Vagina (tissue), 2 donors: ENCODE data around the gene SMAP2. TPM values are rescaled to one million over a fixed set of nuclear protein-coding genes. Genes with fewer than 3 reads are reported as not detected.
A peak's percentile ranks its signal among the peaks of the same experiment; 100 is the strongest.
"Not testable (repeated sequence)": the region's sequence is repeated elsewhere in the genome, so short reads cannot be mapped to it uniquely, and the experiment has no call there.

ENCODE experiments used
- DNase-seq, 2 donors: peaks; one replicate each; pipeline ENCODE4 v3.0.0-alpha.2; 2017; ENCODE audit errors: extremely low spot score in 2 of 2
- H3K27ac ChIP-seq: fragments of 200-600 bp; sonication (generic); one replicate; pipeline ENCODE4 v1.5.1; 2019
- H3K27me3 ChIP-seq: fragments of 200-600 bp; sonication (generic); one replicate; pipeline ENCODE4 v1.5.1; 2019
- H3K36me3 ChIP-seq, 2 donors: fragments of 200-600 bp; sonication (generic); one replicate each; pipeline ENCODE4 v1.5.1; 2017 to 2019
- H3K4me1 ChIP-seq: fragments of 200-600 bp; sonication (generic); one replicate; pipeline ENCODE4 v1.5.1; 2019
- H3K4me3 ChIP-seq, 2 donors: fragments of 200-600 bp; sonication (generic); 1 replicate in 1 of 2; 2 replicates in 1 of 2; pipeline ENCODE4 v1.5.1; 2016 to 2019
- H3K9me3 ChIP-seq: fragments of 200-600 bp; sonication (generic); one replicate; pipeline ENCODE4 v1.5.1; 2019
- CTCF ChIP-seq, 3 experiments: fragments of 450-650 bp in 2 of 3; fragments of 200-600 bp in 1 of 3; sonication (generic) in 1 of 3; IDR thresholded peaks; one replicate each; pipeline ENCODE4 v1.5.1; 2017 to 2019; ENCODE audit warnings: antibody characterized with exemption in 3 of 3, mild to moderate bottlenecking in 2 of 3, moderate library complexity in 2 of 3
- POLR2A ChIP-seq, 2 donors: fragments of 450-650 bp; IDR thresholded peaks; one replicate each; pipeline ENCODE4 v1.6.1; 2017; ENCODE audit warnings: antibody characterized with exemption in 2 of 2, mild to moderate bottlenecking in 2 of 2, moderate library complexity in 2 of 2
- POLR2AphosphoS5 ChIP-seq, 2 donors: sonication (generic); formaldehyde crosslinking; IDR thresholded peaks; one replicate each; pipeline ENCODE4 v1.9.0; 2017; ENCODE audit warnings: antibody characterized with exemption in 2 of 2, mild to moderate bottlenecking in 2 of 2, low read depth in 1 of 2; ENCODE audit not compliant: insufficient read depth in 1 of 2
- intact Hi-C: fragments of 100-400 bp; cut with DNase I; formaldehyde crosslinking; loops from one replicate; pipeline ENCODE4 v1.15.1; 2023
- total RNA-seq: library from RNA; depleted of rRNA; stranded (reverse); fragments of >200 nt; gene quantifications from one replicate; pipeline ENCODE4 v1.2.3, GENCODE V29; 2016

SMAP2 gene
- total RNA-seq, 1 donor from 2014 or later, result 24.8 TPM

DNA sequence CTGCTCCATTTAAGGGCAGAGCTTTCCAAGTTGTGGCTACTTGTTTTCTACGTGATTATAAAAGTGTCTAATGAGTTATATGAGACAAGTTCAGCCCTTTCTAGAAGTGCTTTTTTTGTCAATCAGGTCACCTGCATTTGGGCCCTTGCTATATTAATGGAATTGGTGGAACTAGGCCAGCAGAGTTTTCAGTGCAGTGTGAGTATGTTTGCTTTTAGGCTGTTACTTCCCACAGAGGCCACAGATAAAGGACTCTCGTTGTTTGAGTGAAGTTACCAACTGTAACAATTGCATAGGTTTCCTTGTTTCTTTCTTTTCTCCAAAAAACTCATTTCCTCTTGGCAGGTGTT lies 10.9 kb downstream of the SMAP2 start:
- peak overlapping the region; percentile 77 for H3K27ac ChIP-seq

GRCh38 chr1:40384887-40385286 lies 11.4 kb downstream of the SMAP2 start:
- intact Hi-C loops, result no loop called here
- Histone ChIP-seq H3K4me1 (peaks cover 88% of the 10 kb centered on the region), H3K27ac (peak overlapping the region; percentile 77), H3K9me3 (no peaks in the 10 kb centered on the region), H3K36me3 (no peaks in the 10 kb centered on the region), H3K4me3 (no peak overlapping the region), H3K27me3 (no peaks in the 10 kb centered on the region)
- no peak for DNase-seq
- TF ChIP-seq POLR2A (IDR thresholded peaks at IDR 0.05) (no peak), CTCF (IDR thresholded peaks at IDR 0.05) (no peak), POLR2AphosphoS5 (IDR thresholded peaks at IDR 0.05; ENCODE audit: insufficient read depth in 1 of 2, low read depth in 1 of 2) (no peak)

More for the DNA sequence above, 10.9 kb downstream of the SMAP2 start:
- Histone ChIP-seq H3K4me1 (peaks cover 87% of the 10 kb centered on the region), H3K36me3 (no peaks in the 10 kb centered on the region), H3K9me3 (no peaks in the 10 kb centered on the region), H3K27me3 (no peaks in the 10 kb centered on the region), H3K4me3 (no peak overlapping the region)
- no peak for DNase-seq
- TF ChIP-seq POLR2AphosphoS5 (IDR thresholded peaks at IDR 0.05; ENCODE audit: insufficient read depth in 1 of 2, low read depth in 1 of 2) (no peak), POLR2A (IDR thresholded peaks at IDR 0.05) (no peak), CTCF (IDR thresholded peaks at IDR 0.05) (no peak)
- intact Hi-C loops, result no loop called here

DNA sequence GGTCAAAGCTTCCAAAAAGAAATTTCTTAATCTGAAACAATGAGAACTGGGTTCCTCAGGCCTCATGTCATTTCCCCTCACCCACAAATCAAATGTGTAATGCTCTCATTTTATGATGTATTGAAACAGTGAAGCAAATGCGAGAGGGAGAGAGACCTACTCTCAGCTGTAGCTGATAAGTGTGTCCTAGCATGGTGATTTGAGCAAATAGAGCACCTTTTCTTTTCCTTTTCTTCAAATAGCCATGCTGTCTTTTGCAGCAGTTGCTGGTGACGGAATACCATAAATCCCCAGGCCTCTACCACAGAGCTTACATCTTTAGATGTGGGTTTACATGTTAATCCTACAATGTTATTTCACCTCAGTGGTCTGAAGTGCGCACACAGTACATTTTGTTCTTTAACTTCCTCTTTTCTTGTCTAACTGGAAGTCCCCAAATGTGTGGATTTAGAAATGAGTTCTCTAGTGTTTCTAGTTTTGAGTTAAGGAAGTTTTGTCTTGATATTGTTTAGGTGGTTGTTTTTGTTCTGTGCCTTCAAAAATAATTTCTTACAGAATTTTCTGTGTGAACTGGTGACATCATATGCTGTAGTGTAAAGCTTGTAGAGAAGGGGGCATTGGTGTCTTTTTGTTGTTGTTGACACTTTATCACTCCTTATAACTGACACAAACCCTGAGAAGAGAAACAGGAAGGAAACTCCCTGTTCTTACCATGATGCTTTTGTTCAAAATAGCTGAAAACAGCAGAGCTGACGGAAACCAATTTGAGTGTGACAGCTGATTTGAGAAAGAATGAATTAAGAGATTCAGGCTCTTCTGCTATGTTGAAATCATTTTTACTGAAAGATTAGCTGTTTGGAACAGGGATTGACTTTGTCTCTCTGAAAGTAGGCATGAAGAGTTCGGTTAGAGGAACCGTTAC lies 12.2 kb downstream of the SMAP2 start:
- no peaks in the 10 kb centered on the region for H3K9me3 ChIP-seq
- no peaks in the 10 kb centered on the region for H3K27me3 ChIP-seq
- H3K4me3 ChIP-seq, result no peak overlapping the region
- peaks cover 85% of the 10 kb centered on the region for H3K4me1 ChIP-seq
- TF ChIP-seq POLR2A (IDR thresholded peaks at IDR 0.05) (no peak), CTCF (IDR thresholded peaks at IDR 0.05) (no peak), POLR2AphosphoS5 (IDR thresholded peaks at IDR 0.05; ENCODE audit: insufficient read depth in 1 of 2, low read depth in 1 of 2) (peak; percentile 8 to 30)
- no peaks in the 10 kb centered on the region for H3K36me3 ChIP-seq
- H3K27ac ChIP-seq, result peak overlapping the region; percentile 77
- no peak for DNase-seq
- intact Hi-C loops, result no loop called here

- no peak for DNase-seq
- intact Hi-C loops, result no loop called here
- no peak overlapping the region for H3K4me3 ChIP-seq
- no peaks in the 10 kb centered on the region for H3K27me3 ChIP-seq
- peak overlapping the region; percentile 77 for H3K27ac ChIP-seq
- peaks cover 88% of the 10 kb centered on the region for H3K4me1 ChIP-seq
- no peaks in the 10 kb centered on the region for H3K36me3 ChIP-seq
- no peaks in the 10 kb centered on the region for H3K9me3 ChIP-seq
- no peak for TF ChIP-seq POLR2A (IDR thresholded peaks at IDR 0.05)
- TF ChIP-seq POLR2AphosphoS5 (IDR thresholded peaks at IDR 0.05; ENCODE audit: insufficient read depth in 1 of 2, low read depth in 1 of 2), result no peak
- no peak for TF ChIP-seq CTCF (IDR thresholded peaks at IDR 0.05)
These were observed 12.8 kb downstream of the SMAP2 start for GRCh38 chr1:40386359-40386723.

- Histone ChIP-seq H3K9me3 (no peaks in the 10 kb centered on the region), H3K4me1 (peaks cover 88% of the 10 kb centered on the region), H3K27me3 (no peaks in the 10 kb centered on the region), H3K4me3 (no peak overlapping the region), H3K27ac (peak overlapping the region; percentile 77), H3K36me3 (no peaks in the 10 kb centered on the region)
- DNase-seq, result no peak
- no peak for TF ChIP-seq POLR2A (IDR thresholded peaks at IDR 0.05)
- no peak for TF ChIP-seq CTCF (IDR thresholded peaks at IDR 0.05)
- TF ChIP-seq POLR2AphosphoS5 (IDR thresholded peaks at IDR 0.05; ENCODE audit: insufficient read depth in 1 of 2, low read depth in 1 of 2), result no peak
- intact Hi-C loops, result no loop called here
These were observed 13.3 kb downstream of the SMAP2 start for GRCh38 chr1:40386796-40387195.

DNA sequence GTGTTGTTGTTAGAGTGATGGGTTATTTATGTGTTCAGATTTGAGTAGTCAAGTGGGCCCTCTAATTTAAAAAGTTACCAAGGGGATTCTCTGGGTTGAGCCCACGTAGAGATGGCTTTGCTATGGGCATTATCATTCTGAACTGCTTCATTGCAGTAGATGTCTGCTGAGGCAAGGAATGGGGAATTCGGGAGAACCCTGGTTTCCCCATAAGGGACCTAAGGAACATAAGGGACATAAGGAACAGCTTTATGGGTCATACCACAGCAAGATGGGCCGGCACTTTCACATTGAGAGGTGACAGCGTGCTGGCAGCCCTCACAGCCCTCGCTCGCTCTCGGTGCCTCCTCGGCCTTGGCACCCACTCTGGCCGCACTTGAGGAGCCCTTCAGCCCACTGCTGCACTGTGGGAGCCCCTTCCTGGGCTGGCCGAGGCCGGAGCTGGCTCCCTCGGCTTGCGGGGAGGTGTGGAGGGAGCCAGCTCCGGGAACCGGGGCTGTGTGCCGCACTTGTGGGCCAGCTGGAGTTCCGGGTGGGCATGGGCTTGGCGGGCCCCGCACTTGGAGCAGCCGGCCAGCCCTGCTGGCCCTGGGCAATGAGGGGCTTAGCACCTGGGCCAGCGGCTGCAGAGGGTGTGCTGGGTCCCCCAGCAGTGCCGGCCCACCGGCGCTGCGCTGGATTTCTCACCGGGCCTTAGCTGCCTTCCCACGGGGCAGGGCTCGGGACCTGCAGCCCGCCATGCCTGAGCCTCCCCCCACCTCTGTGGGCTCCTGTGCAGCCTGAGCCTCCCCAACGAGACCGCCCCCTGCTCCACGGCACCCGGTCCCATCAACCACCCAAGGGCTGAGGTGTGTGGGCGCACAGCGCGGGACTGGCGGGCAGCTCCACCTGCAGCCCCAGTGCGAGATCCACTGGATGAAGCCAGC lies 14.1 kb downstream of the SMAP2 start:
- H3K27me3 ChIP-seq, DNase-seq, H3K9me3 ChIP-seq, intact Hi-C loops, H3K4me3 ChIP-seq, H3K36me3 ChIP-seq: not testable (repeated sequence)
- peaks cover 88% of the 10 kb centered on the region for H3K4me1 ChIP-seq
- H3K27ac ChIP-seq, result peak overlapping the region; percentile 77
